NCI-H1436 treated with DMSO at 0.1 percent for 48 hours (cell line): ENCODE results near the gene CIRBP.

Experiments
- DNase-seq: peaks from one replicate; lab custom pipeline; 2025; lab: John Stamatoyannopoulos, UW

The CIRBP gene

GRCh38 chr19:1280636-1281568 is 11.8 kb downstream of the CIRBP start:
- no peak for DNase-seq

DNA sequence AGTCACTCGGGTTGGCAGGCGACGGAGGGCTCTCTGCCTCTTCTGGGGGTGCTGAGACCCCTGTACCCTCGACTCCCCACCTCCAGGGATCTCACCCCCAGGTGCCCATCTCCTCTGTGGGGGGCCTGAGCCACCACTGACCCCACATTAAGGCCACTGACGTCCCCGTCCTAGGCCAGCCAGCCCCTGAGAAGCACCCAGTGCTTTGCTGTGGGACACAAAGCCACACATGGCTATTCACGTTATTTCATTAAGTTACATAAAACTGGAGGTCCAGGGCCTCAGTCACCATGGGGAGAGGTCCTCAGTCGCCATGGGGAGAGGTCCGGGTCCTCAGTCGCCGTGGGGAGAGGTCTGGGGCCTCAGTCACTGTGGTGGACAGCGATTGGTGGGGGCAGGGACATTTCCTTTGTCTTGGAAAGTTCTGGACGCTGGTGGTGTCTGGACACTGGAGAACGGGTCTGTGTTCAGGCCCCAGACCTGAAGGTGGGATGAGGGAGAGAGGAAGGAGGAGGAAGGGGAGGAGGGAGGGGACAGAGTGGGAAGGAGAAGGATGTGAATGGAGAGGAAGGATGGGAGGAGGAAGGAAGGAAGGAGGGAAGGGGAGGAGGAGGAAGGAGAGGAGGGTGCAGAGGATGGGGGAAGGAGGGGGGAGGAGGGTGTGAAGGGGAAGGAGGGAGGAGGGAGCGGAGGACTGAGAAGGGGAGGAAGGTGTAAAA is 12.6 kb downstream of the CIRBP start:
- no peak for DNase-seq

DNA sequence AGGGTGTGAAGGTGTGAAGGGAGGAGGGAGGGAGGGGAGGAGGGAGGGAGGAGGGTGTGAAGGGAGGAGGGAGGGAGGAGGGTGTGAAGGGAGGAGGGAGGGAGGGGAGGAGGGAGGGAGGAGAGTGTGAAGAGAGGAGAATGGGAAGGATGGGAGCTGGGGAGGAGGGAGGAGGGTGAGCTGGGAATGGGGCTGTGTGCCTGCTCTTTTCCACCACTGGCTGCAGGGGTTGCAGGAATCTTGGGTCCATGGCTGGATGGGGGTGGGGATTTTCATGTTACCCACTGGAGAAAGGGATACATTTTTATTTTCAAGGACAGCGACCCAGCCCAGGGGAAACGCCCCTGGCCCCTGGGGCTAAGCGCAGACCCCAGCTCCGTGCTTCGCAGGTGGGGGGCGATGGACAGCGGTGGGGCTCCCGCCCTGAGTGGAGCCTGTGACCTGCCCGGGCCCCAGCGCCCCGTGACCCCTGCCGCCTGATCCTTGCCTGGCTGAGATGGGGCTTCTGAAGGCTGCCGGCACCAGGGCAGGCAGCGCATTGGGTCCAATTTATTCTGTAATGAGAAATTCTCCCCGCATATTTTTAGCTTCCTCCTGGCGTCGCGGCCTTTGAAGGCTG is 13.6 kb downstream of the CIRBP start:
- no peak for DNase-seq

DNA sequence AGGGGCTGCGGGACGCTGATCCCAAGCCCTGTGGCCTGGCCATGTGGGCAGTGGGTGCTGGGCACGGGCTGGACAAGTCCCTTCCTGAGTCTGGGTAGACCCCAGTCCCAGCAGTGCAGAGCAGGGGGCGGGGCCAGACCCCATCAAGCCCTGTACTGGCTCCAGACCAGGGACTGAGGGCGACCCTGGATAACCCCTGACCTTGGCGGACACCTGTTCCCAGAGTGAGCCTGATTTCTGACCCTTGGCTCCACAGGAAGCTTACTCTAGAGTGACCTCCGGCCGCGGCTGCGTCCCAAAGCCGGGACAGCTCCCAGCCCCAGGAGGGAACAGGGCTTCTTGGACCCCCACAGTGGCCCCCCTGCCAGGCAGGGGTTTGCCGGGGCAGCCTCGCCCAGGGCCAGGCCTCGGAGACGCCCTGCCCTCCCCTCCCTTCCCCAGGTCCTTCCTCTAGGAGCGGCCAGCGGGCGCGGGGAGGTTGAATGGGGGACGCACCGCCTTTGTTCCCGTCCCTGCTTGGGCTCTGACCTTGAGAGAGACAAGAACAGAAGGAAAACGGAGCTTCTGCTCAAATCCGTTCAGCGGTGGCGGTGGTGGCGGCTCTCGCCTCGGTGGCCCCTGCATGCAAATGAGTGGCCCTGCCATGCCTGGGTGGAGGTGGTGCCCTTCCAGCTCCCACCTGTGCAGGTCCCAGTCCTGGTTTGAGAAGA is 14.2 kb downstream of the CIRBP start:
- no peak for DNase-seq

- DNase-seq: no peak
These were observed 14.8 kb downstream of the CIRBP start for GRCh38 chr19:1283917-1284292.

GRCh38 chr19:1284293-1284978 is 15.3 kb downstream of the CIRBP start:
- DNase-seq: no peak

DNA sequence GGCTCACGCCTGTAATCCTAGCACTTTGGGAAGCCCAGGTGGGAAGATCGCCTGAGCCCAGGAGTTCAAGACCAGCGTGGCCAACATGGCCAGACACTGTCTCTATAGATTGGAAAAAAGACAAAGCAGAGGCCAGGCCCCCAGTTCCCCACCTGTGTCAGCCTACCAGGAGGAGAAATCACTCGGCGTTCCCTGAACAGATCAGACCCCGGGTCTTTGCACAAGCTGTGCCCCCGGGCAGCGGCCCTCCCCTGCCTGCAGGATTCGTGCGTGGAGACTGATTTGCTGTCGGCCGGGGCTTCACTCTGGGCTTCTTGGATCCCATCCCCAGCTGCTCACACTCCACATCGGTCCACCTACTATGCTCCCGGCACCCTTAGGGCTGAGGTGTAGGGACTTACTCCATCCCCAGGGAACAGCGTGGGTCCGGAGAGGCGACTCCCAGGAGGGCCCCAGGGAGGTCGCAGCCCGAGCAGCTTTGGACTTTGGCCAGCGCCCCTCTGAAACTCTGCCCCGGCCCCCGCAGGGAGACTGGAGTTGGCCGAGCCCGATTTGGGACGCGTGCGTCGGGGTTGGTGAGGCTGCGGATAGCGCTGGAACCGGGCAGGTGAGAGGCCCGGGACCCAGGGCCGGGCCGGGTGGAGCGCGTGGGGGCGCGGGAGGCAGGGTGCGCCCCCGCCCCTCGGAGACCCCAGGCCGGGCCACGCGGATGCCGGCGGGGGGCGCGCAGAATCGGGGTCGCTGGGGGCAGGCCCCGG is 16.0 kb downstream of the CIRBP start:
- DNase-seq: no peak

- no peak for DNase-seq
These were observed 16.7 kb downstream of the CIRBP start, which contains the start of gene EFNA2 for GRCh38 chr19:1285737-1286360. TSS of gene EFNA2 (plus strand) at chr19:1285873. CDS start at chr19:1286169, 296 bp downstream.

GRCh38 chr19:1286487-1287353 is 17.6 kb downstream of the CIRBP start:
- DNase-seq: no peak

DNA sequence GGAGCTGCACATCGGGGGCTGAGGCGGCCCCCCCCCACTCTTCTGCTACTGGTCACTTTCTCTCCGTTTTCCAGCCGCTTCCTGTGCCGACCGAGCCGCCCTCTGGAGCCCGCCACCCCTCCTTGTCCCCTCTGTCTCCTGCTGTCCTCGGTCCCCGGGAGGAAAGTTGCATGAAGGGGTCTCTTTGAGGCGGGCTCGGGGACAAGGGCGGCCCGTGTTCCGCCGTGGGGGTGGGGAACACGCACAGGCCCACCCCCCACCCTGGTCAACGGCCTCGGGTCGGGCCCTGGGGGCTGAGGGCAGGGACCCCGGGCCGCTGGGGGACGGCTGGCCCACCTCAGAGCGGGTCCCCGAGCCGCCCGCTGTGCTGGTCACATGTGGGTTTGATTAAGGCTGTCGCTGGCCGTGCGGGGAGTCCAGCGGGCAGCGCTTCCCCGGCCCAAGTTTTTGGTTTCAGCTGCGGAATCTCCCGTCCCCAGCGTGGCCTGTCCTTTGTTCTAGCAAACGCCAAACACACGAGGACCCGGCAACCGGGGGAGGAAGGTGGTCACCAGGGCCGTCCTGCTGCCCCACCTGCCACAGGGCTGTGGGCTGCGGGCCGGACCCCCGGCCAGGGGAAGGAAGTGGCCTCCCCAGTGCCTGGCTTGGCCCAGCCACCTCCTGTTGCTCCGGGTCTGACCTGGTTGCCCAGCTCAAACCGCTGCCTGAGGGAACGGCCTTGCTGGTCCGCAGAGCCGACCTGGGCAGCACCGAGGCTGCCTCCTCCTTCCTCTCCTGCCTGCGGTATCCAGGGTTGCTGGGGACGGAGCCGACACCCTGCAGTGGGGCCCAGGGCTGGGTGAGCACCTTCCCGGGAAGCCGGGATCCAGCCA is 18.5 kb downstream of the CIRBP start:
- DNase-seq: no peak

- DNase-seq: no peak
These were observed 19.1 kb downstream of the CIRBP start for GRCh38 chr19:1288226-1288612.

- no peak for DNase-seq
These were observed 19.9 kb downstream of the CIRBP start for GRCh38 chr19:1288833-1289685.

DNA sequence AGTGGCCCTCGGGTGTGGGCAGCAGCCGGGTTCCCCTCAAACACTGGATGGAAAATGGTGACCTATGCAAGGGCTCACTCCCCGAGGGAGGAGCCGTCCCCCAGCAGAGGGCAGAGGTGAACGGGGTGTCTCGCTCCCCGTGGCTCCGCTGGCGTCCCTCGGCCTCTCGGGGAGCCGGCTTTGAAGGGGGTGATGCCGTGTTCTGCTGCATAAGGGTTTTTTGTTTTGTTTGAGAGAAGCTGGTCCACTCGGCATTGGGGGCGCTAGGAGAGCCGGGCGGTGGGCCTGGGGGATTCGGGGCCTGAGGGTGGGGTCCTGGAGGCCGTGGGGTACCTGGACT is 20.5 kb downstream of the CIRBP start:
- no peak for DNase-seq

DNA sequence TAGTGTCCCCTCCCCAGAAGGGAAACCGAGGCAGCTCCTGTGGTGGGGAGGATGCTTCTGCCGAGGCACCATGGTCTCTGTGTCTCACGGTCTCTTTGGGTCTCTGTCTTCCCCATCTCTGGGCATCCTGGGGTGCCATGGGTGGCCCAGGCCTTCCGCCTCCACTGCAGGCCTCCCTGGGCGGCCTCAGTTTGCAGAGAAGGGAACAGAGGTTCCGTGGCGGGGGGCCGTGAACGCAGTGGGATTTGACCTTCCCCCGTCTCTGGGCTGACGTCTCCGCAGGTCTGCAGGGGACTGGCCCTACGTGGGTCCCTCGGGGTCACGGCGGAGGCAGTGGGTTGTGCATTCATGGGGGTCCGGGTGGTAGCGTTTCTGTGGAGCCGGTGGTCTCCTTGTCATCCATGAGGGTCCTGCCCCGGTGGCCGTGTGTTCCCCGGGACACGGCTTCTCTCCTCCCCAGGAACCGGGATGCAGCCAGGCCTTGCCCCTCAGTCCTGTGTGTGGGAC is 21.1 kb downstream of the CIRBP start:
- DNase-seq: no peak

DNA sequence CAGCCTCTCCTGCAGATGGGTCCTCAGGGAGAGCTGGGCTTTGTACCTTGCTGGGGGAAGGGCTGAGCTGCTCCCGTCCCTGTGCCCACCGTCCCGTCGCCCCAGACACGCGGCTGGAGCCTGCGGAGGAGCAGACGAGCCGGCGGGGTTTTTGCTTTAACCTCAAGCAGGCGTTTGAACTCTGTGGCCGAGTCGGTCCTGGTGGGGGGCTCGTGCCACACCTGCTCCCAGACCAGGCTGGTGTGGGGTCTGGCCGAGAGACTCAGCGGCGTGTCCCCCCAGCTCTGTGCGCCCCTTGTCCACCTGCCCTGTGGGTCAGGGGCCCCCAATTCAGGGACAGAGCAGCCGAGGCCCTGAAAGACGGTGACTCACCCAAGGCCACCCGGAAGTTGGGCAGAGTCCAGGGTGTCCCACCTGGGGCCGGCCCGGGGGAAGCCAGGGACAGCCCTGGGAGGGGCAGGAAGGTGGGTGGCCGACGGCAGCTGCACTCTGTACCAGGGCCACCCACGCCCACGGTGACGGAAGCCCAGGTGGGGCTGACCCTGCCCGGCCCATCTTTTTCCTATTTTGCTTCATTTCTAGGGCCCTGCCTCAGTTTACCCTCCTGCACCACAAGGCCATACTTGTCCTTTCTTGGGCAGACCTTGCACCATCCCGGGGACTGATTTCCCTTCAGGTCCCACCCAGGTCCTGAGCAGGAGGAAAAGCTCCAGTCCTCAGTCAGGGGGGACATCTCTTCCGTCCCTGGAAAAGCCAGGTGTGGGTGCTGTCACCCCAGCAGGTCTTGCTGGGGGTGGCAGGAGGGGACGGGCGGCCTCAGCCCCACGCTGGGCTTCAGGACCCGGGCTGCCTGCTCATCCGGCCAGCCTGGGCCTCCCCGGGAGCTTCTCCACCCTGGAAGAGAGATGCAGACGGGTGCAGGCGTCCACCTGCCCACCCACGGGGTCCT is 21.8 kb downstream of the CIRBP start:
- DNase-seq: no peak

GRCh38 chr19:1291761-1292418 is 22.8 kb downstream of the CIRBP start:
- DNase-seq: no peak
